GM23248 (cell line): Measurements from ENCODE around the gene SLC35F4. TPM values are rescaled to one million over a fixed set of nuclear protein-coding genes. Genes with fewer than 3 reads are reported as not detected.

Source experiments
- DNase-seq: peaks from one replicate; pipeline ENCODE4 v3.0.0-alpha.2; 2015
- H2AFZ ChIP-seq: fragments of 200-600 bp; sonication (generic); 2 replicates; pipeline ENCODE4 v1.6.1; 2016; ENCODE audit warnings: antibody characterized with exemption
- H3F3A ChIP-seq: fragments of 200-600 bp; sonication (generic); 2 replicates; pipeline ENCODE4 v1.6.1; 2016; ENCODE audit warnings: mild to moderate bottlenecking, antibody characterized with exemption, mixed run types; ENCODE audit not compliant: insufficient read depth
- H3K27ac ChIP-seq: fragments of 200-600 bp; sonication (generic); 2 replicates; pipeline ENCODE4 v1.5.1; 2016; ENCODE audit warnings: mild to moderate bottlenecking
- H3K27me3 ChIP-seq: fragments of 200-600 bp; sonication (generic); replicated peaks from 2 replicates; pipeline ENCODE4 v1.6.1; 2016; ENCODE audit warnings: mild to moderate bottlenecking; ENCODE audit not compliant: insufficient read depth
- H3K36me3 ChIP-seq: fragments of 200-600 bp; sonication (generic); 2 replicates; pipeline ENCODE4 v1.6.1; 2016; ENCODE audit warnings: low read depth, mild to moderate bottlenecking
- H3K4me1 ChIP-seq: fragments of 200-600 bp; sonication (generic); 2 replicates; pipeline ENCODE4 v1.6.1; 2016; ENCODE audit warnings: mild to moderate bottlenecking; ENCODE audit not compliant: insufficient read depth
- H3K4me2 ChIP-seq: fragments of 200-600 bp; sonication (generic); one replicate; pipeline ENCODE4 v1.6.1; 2016; ENCODE audit warnings: mild to moderate bottlenecking; ENCODE audit not compliant: unreplicated experiment
- H3K4me3 ChIP-seq: fragments of 200-600 bp; sonication (generic); 2 replicates; pipeline ENCODE4 v1.5.1; 2016; ENCODE audit warnings: mild to moderate bottlenecking
- H3K79me2 ChIP-seq: fragments of 200-600 bp; sonication (generic); 2 replicates; pipeline ENCODE4 v1.6.1; 2016; ENCODE audit warnings: mild to moderate bottlenecking; ENCODE audit not compliant: insufficient read depth
- H3K9ac ChIP-seq: fragments of 200-600 bp; sonication (generic); 2 replicates; pipeline ENCODE4 v1.6.1; 2016; ENCODE audit warnings: mild to moderate bottlenecking
- H3K9me2 ChIP-seq: fragments of 200-600 bp; sonication (generic); 2 replicates; pipeline ENCODE4 v1.6.1; 2016; ENCODE audit warnings: mixed run types, mild to moderate bottlenecking, moderate library complexity; ENCODE audit not compliant: insufficient read depth
- H3K9me3 ChIP-seq: fragments of 200-600 bp; sonication (generic); one replicate; pipeline ENCODE4 v1.6.1; 2017; ENCODE audit warnings: low read depth
- H4K20me1 ChIP-seq: fragments of 200-600 bp; sonication (generic); 2 replicates; pipeline ENCODE4 v1.6.0; 2016; ENCODE audit not compliant: insufficient read depth
- EZH2 ChIP-seq: fragments of 200-600 bp; sonication (generic); IDR thresholded peaks from 2 replicates; pipeline ENCODE4 v1.6.1; 2018; ENCODE audit warnings: antibody characterized with exemption, mild to moderate bottlenecking; ENCODE audit not compliant: insufficient read depth, poor library complexity, severe bottlenecking
- EZH2phosphoT487 ChIP-seq: fragments of 200-600 bp; sonication (generic); IDR thresholded peaks from 2 replicates; pipeline ENCODE4 v1.6.1; 2018; ENCODE audit warnings: antibody characterized with exemption, moderate library complexity, mild to moderate bottlenecking, low read depth; ENCODE audit not compliant: insufficient read depth
- in situ Hi-C: fragments of 300-500 bp; cut with MboI; formaldehyde crosslinking; loops from 2 replicates; pipeline ENCODE4 v1.15.0; 2020
- polyA plus RNA-seq: library from polyadenylated mRNA; unstranded; fragments of >200 nt; fragmentation: Nextera tagmentation; extraction: Ambion mirVana; gene quantifications from 2 replicates; pipeline ENCODE4 v1.2.1, GENCODE V29; 2016
- total RNA-seq: library from RNA; depleted of rRNA; stranded (reverse); fragments of >200 nt; shearing (Covaris generic); gene quantifications from 2 replicates; pipeline ENCODE4 v1.2.3, GENCODE V29; 2014

Gene SLC35F4
- total and polyA plus RNA-seq, 2 experiments from 2014 or later: not detected

DNA sequence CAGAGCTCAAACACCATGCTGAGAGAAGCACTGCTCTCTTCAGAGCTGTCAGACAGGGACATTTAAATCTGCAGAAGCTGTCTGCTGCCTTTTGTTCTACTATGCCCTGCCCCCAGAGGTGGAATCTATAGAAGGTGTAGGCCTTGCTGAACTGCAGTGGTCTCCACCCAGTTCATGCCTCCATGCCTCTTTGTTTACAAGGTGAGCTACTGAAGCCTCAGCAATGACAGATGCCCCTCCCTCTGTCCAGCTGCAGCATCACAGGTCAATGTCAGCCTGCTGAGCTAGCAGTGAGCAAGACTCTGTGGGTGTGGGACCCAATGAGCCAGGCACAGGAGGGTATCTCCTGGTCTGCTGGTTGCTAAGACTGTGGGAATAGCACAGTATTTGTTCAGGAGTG, 346.8 kb downstream of the SLC35F4 start:
- no peak overlapping the region for H3K4me3 ChIP-seq
- in situ Hi-C loops: no loop called here

More for the DNA sequence above, 346.8 kb downstream of the SLC35F4 start:
- H3K9me3 ChIP-seq: no peaks in the 10 kb centered on the region
- no peaks in the 10 kb centered on the region for H3K4me1 ChIP-seq
- H3K27ac ChIP-seq: no peak overlapping the region
- DNase-seq: no peak
- no peak overlapping the region for H3K4me2 ChIP-seq
- no peak overlapping the region for H3K9ac ChIP-seq
- no peaks in the 10 kb centered on the region for H3K36me3 ChIP-seq
- no peak overlapping the region for H2AFZ ChIP-seq
- H3K9me2 ChIP-seq: no peaks in the 10 kb centered on the region
- no peaks in the 10 kb centered on the region for H3F3A ChIP-seq
- H4K20me1 ChIP-seq: no peaks in the 10 kb centered on the region
- H3K27me3 ChIP-seq: no peaks in the 10 kb centered on the region
- no peaks in the 10 kb centered on the region for H3K79me2 ChIP-seq
- TF ChIP-seq EZH2phosphoT487 (no peak), EZH2 (no peak)
